ENCODE results near the gene TSPO.

Gene TSPO

GRCh38 chr22:43198936-43199335 lies 47.6 kb downstream of the TSPO start:
- no peak for TF ChIP-seq CTCF (IDR thresholded peaks at IDR 0.05; ENCODE audit: borderline replicate concordance, insufficient read depth, low read depth, low read length)
- H3K4me3 ChIP-seq (ENCODE audit: low read depth, low read length): no peak overlapping the region

GRCh38 chr22:43199541-43199940 lies 48.2 kb downstream of the TSPO start:
- H3K4me3 ChIP-seq (ENCODE audit: low read depth, low read length): no peak overlapping the region
- no peak for TF ChIP-seq CTCF (IDR thresholded peaks at IDR 0.05; ENCODE audit: borderline replicate concordance, insufficient read depth, low read depth, low read length)

GRCh38 chr22:43200031-43200430 lies 48.7 kb downstream of the TSPO start:
- TF ChIP-seq CTCF (IDR thresholded peaks at IDR 0.05; ENCODE audit: borderline replicate concordance, insufficient read depth, low read depth, low read length): no peak
- no peak overlapping the region for H3K4me3 ChIP-seq (ENCODE audit: low read depth, low read length)

- no peak overlapping the region for H3K4me3 ChIP-seq (ENCODE audit: low read depth, low read length)
- TF ChIP-seq CTCF (IDR thresholded peaks at IDR 0.05; ENCODE audit: borderline replicate concordance, insufficient read depth, low read depth, low read length): no peak
Measured at GRCh38 chr22:43200555-43200954, 49.2 kb downstream of the TSPO start.

- H3K4me3 ChIP-seq (ENCODE audit: low read depth, low read length): no peak overlapping the region
- TF ChIP-seq CTCF (IDR thresholded peaks at IDR 0.05; ENCODE audit: borderline replicate concordance, insufficient read depth, low read depth, low read length): no peak
Measured at GRCh38 chr22:43201486-43202219, 50.3 kb downstream of the TSPO start.

GRCh38 chr22:43202326-43202725 lies 51.0 kb downstream of the TSPO start:
- TF ChIP-seq CTCF (IDR thresholded peaks at IDR 0.05; ENCODE audit: borderline replicate concordance, insufficient read depth, low read depth, low read length): no peak

GRCh38 chr22:43202756-43203410 lies 51.5 kb downstream of the TSPO start:
- no peak for TF ChIP-seq CTCF (IDR thresholded peaks at IDR 0.05; ENCODE audit: borderline replicate concordance, insufficient read depth, low read depth, low read length)

More at GRCh38 chr22:43202326-43202725, 51.0 kb downstream of the TSPO start:
- H3K4me3 ChIP-seq (ENCODE audit: low read depth, low read length): no peak overlapping the region

More at GRCh38 chr22:43202756-43203410, 51.5 kb downstream of the TSPO start:
- H3K4me3 ChIP-seq (ENCODE audit: low read depth, low read length): no peak overlapping the region

Measured in GM12875 (cell line).